Measurements from ENCODE around the gene LIM2.

LIM2 gene

GRCh38 chr19:51372649-51373504, 14.9 kb downstream of the LIM2 start, which contains the start of gene NKG7:
NKG7 (minus strand) TSS chr19:51372654; CDS start chr19:51372535, 119 bp downstream.
- Histone ChIP-seq H3K9me3 (ENCODE audit: control extremely low read depth in 1 of 5, control insufficient read depth in 4 of 5, insufficient read depth in 2 of 5, low read depth in 1 of 5, low read length in 4 of 5) (no peaks in the 10 kb centered on the region), H3K36me3 (ENCODE audit: control insufficient read depth in 4 of 4, insufficient read depth in 4 of 4, low read length in 3 of 4) (no peaks in the 10 kb centered on the region), H3K27ac (ENCODE audit: insufficient read depth in 1 of 2, low read depth in 1 of 2, low read length in 2 of 2, poor library complexity in 1 of 2, severe bottlenecking in 2 of 2) (peak within 1 kb of the TSS; percentile 19 to 52), H3K27me3 (replicated peaks in 2 of 5; ENCODE audit: control insufficient read depth in 4 of 5, insufficient read depth in 5 of 5, low read length in 4 of 5) (no peaks in the 10 kb centered on the region), H3K4me1 (ENCODE audit: control extremely low read depth in 1 of 4, control insufficient read depth in 4 of 4, insufficient read depth in 4 of 4, low read length in 3 of 4) (peaks cover 6 to 94% (median 68%) of the 10 kb centered on the region in 4 experiments), H3K4me3 (ENCODE audit: control insufficient read depth in 1 of 7, extremely low read depth in 1 of 7, insufficient read depth in 4 of 7, low read depth in 2 of 7, low read length in 6 of 7) (peak within 1 kb of the TSS in 6 of 7 experiments; percentile 0 to 68 (median 37))
- peak; percentile 82 to 96 (median 95) for DNase-seq
- ChIA-PET POLR2A (interaction anchor here (0.8 kb wide), 1 partner anchor 36 kb away, joined by 3 read pairs; no protein-coding TSS in a partner anchor), CTCF (interaction anchor here (0.6 to 1.8 kb wide), 5 partner anchors 9 to 276 kb away, joined by 3 to 8 read pairs (median 3); no protein-coding TSS in a partner anchor)
- 50% methylated on average over 1 of the region's 9 CpGs for WGBS (ENCODE audit: insufficient coverage)

GRCh38 chr19:51372021-51372648, 15.6 kb downstream of the LIM2 start:
- CTCF ChIA-PET: interaction anchor here (1.0 to 1.8 kb wide), 4 partner anchors 9 to 49 kb away, joined by 3 to 8 read pairs (median 4); no protein-coding TSS in a partner anchor
- POLR2A ChIA-PET: interaction anchor here (0.8 kb wide), 1 partner anchor 36 kb away, joined by 3 read pairs; no protein-coding TSS in a partner anchor
- peak overlapping the region; percentile 19 to 39 for H3K27ac ChIP-seq (ENCODE audit: insufficient read depth in 1 of 2, low read depth in 1 of 2, low read length in 2 of 2, poor library complexity in 1 of 2, severe bottlenecking in 2 of 2)
- H3K36me3 ChIP-seq (ENCODE audit: control insufficient read depth in 4 of 4, insufficient read depth in 4 of 4, low read length in 3 of 4): no peaks in the 10 kb centered on the region
- H3K4me3 ChIP-seq (ENCODE audit: control insufficient read depth in 1 of 7, extremely low read depth in 1 of 7, insufficient read depth in 4 of 7, low read depth in 2 of 7, low read length in 6 of 7): peak overlapping the region in 6 of 7 experiments; percentile 0 to 68 (median 37)
- 90% methylated on average over 13 of the region's 18 CpGs for WGBS (ENCODE audit: insufficient coverage)
- no peak for DNase-seq
- no peaks in the 10 kb centered on the region for H3K27me3 ChIP-seq (replicated peaks in 2 of 5; ENCODE audit: control insufficient read depth in 4 of 5, insufficient read depth in 5 of 5, low read length in 4 of 5)
- peaks cover 6 to 94% (median 70%) of the 10 kb centered on the region in 4 experiments for H3K4me1 ChIP-seq (ENCODE audit: control extremely low read depth in 1 of 4, control insufficient read depth in 4 of 4, insufficient read depth in 4 of 4, low read length in 3 of 4)
- H3K9me3 ChIP-seq (ENCODE audit: control extremely low read depth in 1 of 5, control insufficient read depth in 4 of 5, insufficient read depth in 2 of 5, low read depth in 1 of 5, low read length in 4 of 5): no peaks in the 10 kb centered on the region

GRCh38 chr19:51371186-51371690, 16.5 kb downstream of the LIM2 start:
- DNase-seq: no peak
- ChIA-PET POLR2A (no interaction called here), CTCF (interaction anchor here (1.1 kb wide), 1 partner anchor 31 kb away, joined by 4 read pairs; no protein-coding TSS in a partner anchor)
- H3K4me3 ChIP-seq (ENCODE audit: control insufficient read depth in 1 of 7, extremely low read depth in 1 of 7, insufficient read depth in 4 of 7, low read depth in 2 of 7, low read length in 6 of 7): peak overlapping the region in 1 of 7 experiments; percentile 68
- peaks cover 4 to 92% (median 68%) of the 10 kb centered on the region in 4 experiments for H3K4me1 ChIP-seq (ENCODE audit: control extremely low read depth in 1 of 4, control insufficient read depth in 4 of 4, insufficient read depth in 4 of 4, low read length in 3 of 4)
- no peaks in the 10 kb centered on the region for H3K9me3 ChIP-seq (ENCODE audit: control extremely low read depth in 1 of 5, control insufficient read depth in 4 of 5, insufficient read depth in 2 of 5, low read depth in 1 of 5, low read length in 4 of 5)
- H3K27ac ChIP-seq (ENCODE audit: insufficient read depth in 1 of 2, low read depth in 1 of 2, low read length in 2 of 2, poor library complexity in 1 of 2, severe bottlenecking in 2 of 2): no peak overlapping the region
- no peaks in the 10 kb centered on the region for H3K27me3 ChIP-seq (replicated peaks in 2 of 5; ENCODE audit: control insufficient read depth in 4 of 5, insufficient read depth in 5 of 5, low read length in 4 of 5)
- no peaks in the 10 kb centered on the region for H3K36me3 ChIP-seq (ENCODE audit: control insufficient read depth in 4 of 4, insufficient read depth in 4 of 4, low read length in 3 of 4)
- WGBS (ENCODE audit: insufficient coverage): 81% methylated on average over 7 of the region's 8 CpGs

- Histone ChIP-seq H3K36me3 (ENCODE audit: control insufficient read depth in 4 of 4, insufficient read depth in 4 of 4, low read length in 3 of 4) (no peaks in the 10 kb centered on the region), H3K27me3 (replicated peaks in 2 of 5; ENCODE audit: control insufficient read depth in 4 of 5, insufficient read depth in 5 of 5, low read length in 4 of 5) (no peaks in the 10 kb centered on the region), H3K4me1 (ENCODE audit: control extremely low read depth in 1 of 4, control insufficient read depth in 4 of 4, insufficient read depth in 4 of 4, low read length in 3 of 4) (peaks cover 3 to 91% (median 66%) of the 10 kb centered on the region in 4 experiments), H3K4me3 (ENCODE audit: control insufficient read depth in 1 of 7, extremely low read depth in 1 of 7, insufficient read depth in 4 of 7, low read depth in 2 of 7, low read length in 6 of 7) (peak overlapping the region in 1 of 7 experiments; percentile 68), H3K9me3 (ENCODE audit: control extremely low read depth in 1 of 5, control insufficient read depth in 4 of 5, insufficient read depth in 2 of 5, low read depth in 1 of 5, low read length in 4 of 5) (no peaks in the 10 kb centered on the region), H3K27ac (ENCODE audit: insufficient read depth in 1 of 2, low read depth in 1 of 2, low read length in 2 of 2, poor library complexity in 1 of 2, severe bottlenecking in 2 of 2) (no peak overlapping the region)
- ChIA-PET POLR2A (no interaction called here), CTCF (interaction anchor here (1.1 kb wide), 1 partner anchor 30 kb away, joined by 4 read pairs; no protein-coding TSS in a partner anchor)
- WGBS (ENCODE audit: insufficient coverage): 97% methylated on average over 4 of the region's 4 CpGs
- DNase-seq: no peak
Measured at GRCh38 chr19:51370230-51370629, 17.5 kb downstream of the LIM2 start.

- ChIA-PET POLR2A (interaction anchor here (0.8 kb wide), 1 partner anchor 8 kb away, joined by 3 read pairs; no protein-coding TSS in a partner anchor), CTCF (interaction anchor here (1.0 to 1.5 kb wide), 3 partner anchors 12 to 52 kb away, joined by 3 to 4 read pairs (median 3); no protein-coding TSS in a partner anchor)
- peak within 1 kb of the TSS; percentile 71 to 97 (median 79) for H3K4me3 ChIP-seq (ENCODE audit: control insufficient read depth in 1 of 7, extremely low read depth in 1 of 7, insufficient read depth in 4 of 7, low read depth in 2 of 7, low read length in 6 of 7)
- H3K9me3 ChIP-seq (ENCODE audit: control extremely low read depth in 1 of 5, control insufficient read depth in 4 of 5, insufficient read depth in 2 of 5, low read depth in 1 of 5, low read length in 4 of 5): no peaks in the 10 kb centered on the region
- peak in 2 of 3 donors; percentile 78 for DNase-seq
- WGBS (ENCODE audit: insufficient coverage): 18% methylated on average over 12 of the region's 23 CpGs
- no peaks in the 10 kb centered on the region for H3K27me3 ChIP-seq (replicated peaks in 2 of 5; ENCODE audit: control insufficient read depth in 4 of 5, insufficient read depth in 5 of 5, low read length in 4 of 5)
- peaks cover 2 to 82% (median 71%) of the 10 kb centered on the region in 4 experiments for H3K4me1 ChIP-seq (ENCODE audit: control extremely low read depth in 1 of 4, control insufficient read depth in 4 of 4, insufficient read depth in 4 of 4, low read length in 3 of 4)
- peak within 1 kb of the TSS in 1 of 2 experiments; percentile 75 for H3K27ac ChIP-seq (ENCODE audit: insufficient read depth in 1 of 2, low read depth in 1 of 2, low read length in 2 of 2, poor library complexity in 1 of 2, severe bottlenecking in 2 of 2)
- no peaks in the 10 kb centered on the region for H3K36me3 ChIP-seq (ENCODE audit: control insufficient read depth in 4 of 4, insufficient read depth in 4 of 4, low read length in 3 of 4)
Measured at GRCh38 chr19:51368366-51369282, 19.1 kb downstream of the LIM2 start, which contains the start of gene CLDND2. CLDND2 (minus strand) TSS chr19:51369003; CDS start chr19:51368577, 426 bp downstream.

Data from common myeloid progenitor, CD34-positive (primary cell).